ENCODE data around the gene ASF1B. TPM values are rescaled to one million over a fixed set of nuclear protein-coding genes. Genes with fewer than 3 reads are reported as not detected.

The ASF1B gene
- total RNA-seq, 1 experiment from 2014 or later, result 54.6 TPM

DNA sequence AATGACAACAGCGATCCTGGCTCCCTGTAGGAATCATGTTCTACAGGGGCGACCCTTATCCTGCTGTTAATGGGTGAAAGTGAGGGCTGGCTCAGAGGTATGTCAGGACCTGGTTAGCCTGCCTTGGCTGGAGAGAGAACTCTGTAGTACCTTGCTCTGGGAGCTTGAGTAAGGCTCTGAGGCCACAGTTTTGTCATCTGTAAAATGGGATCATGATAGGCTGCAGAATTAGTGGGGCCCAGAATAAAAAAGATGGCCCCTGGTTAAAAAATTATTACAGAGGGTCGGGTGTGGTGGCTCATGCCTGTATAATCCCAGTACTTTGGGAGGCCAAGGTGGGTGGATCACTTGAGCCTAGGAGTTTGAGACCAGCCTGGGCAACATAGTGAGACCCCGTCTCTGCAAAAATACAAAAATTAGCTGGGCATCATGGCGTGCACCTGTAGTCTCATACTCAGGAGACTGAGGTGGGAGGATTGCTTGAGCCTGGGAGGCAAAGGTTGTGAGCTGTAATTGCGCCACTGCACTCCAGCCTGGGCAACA is 35.3 kb downstream of the ASF1B start:
- H3K36me3 ChIP-seq (ENCODE audit: insufficient read depth, low read length, poor library complexity, severe bottlenecking), result peaks cover 8% of the 10 kb centered on the region
- no peaks in the 10 kb centered on the region for H3K4me1 ChIP-seq (ENCODE audit: insufficient read depth, low read length, poor library complexity, severe bottlenecking)
- H3K4me3 ChIP-seq (ENCODE audit: low read depth, low read length, poor library complexity, severe bottlenecking), result no peak overlapping the region
- no peaks in the 10 kb centered on the region for H3K27me3 ChIP-seq (replicated peaks; ENCODE audit: insufficient read depth, low read depth, low read length, poor library complexity)
- no peak overlapping the region for H3K27ac ChIP-seq (ENCODE audit: low read depth, low read length, poor library complexity, severe bottlenecking)
- TF ChIP-seq EZH2 (IDR thresholded peaks at IDR 0.05; ENCODE audit: borderline replicate concordance, low read depth, low read length, poor library complexity, severe bottlenecking), result no peak
- TF ChIP-seq, protein P1, sequence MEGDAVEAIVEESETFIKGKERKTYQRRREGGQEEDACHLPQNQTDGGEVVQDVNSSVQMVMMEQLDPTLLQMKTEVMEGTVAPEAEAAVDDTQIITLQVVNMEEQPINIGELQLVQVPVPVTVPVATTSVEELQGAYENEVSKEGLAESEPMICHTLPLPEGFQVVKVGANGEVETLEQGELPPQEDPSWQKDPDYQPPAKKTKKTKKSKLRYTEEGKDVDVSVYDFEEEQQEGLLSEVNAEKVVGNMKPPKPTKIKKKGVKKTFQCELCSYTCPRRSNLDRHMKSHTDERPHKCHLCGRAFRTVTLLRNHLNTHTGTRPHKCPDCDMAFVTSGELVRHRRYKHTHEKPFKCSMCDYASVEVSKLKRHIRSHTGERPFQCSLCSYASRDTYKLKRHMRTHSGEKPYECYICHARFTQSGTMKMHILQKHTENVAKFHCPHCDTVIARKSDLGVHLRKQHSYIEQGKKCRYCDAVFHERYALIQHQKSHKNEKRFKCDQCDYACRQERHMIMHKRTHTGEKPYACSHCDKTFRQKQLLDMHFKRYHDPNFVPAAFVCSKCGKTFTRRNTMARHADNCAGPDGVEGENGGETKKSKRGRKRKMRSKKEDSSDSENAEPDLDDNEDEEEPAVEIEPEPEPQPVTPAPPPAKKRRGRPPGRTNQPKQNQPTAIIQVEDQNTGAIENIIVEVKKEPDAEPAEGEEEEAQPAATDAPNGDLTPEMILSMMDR (conservative IDR thresholded peaks at IDR 0.05; ENCODE audit: low read depth, low read length), result no peak
- no TSS peak for BruUV-seq (replicated peaks)
- CTCF ChIA-PET, result no interaction called here
- POLR2A ChIA-PET (ENCODE audit: low non-redundant PET), result no interaction called here
- intact Hi-C loops (cut with micrococcal nuclease; ENCODE audit: unreplicated experiment), result no loop called here
- no peak for DNase-seq (ENCODE audit: low spot score)
- H3K9me3 ChIP-seq (ENCODE audit: low read depth, low read length, poor library complexity, severe bottlenecking), result no peaks in the 10 kb centered on the region

DNA sequence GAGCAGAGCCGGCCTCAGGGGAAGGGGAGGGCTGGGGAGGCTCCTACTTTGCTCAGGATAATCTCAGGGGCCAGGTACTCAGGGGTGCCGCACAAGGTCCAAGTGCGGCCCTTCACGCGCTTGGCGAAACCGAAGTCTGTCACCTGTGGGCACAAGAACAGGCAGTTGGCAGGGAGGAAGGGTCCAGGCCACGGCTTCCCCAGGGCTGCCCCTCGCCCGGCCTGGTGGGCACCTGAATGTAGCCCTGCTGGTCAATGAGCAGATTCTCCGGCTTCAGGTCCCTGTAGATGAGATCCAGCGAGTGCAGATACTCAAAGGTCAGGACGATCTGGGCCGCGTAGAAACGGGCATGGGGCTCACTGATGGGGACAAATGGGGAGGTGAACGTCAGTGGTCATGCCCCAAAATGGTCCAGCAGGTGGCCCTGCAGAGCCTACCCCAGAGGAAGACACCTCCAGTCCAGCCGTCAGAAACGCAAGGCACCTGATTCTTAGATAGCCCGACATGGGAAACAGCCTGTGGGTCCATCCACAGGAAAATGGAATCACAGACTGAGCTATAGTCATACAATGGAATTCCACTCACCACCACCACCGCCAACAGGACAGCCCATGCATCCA is 38.7 kb downstream of the ASF1B start:
- ChIA-PET CTCF (no interaction called here), POLR2A (ENCODE audit: low non-redundant PET) (no interaction called here)
- intact Hi-C loops (cut with micrococcal nuclease; ENCODE audit: unreplicated experiment), result no loop called here
- Histone ChIP-seq H3K4me3 (ENCODE audit: low read depth, low read length, poor library complexity, severe bottlenecking) (no peak overlapping the region), H3K27me3 (replicated peaks; ENCODE audit: insufficient read depth, low read depth, low read length, poor library complexity) (no peaks in the 10 kb centered on the region), H3K27ac (ENCODE audit: low read depth, low read length, poor library complexity, severe bottlenecking) (no peak overlapping the region), H3K9me3 (ENCODE audit: low read depth, low read length, poor library complexity, severe bottlenecking) (peaks cover 8% of the 10 kb centered on the region), H3K4me1 (ENCODE audit: insufficient read depth, low read length, poor library complexity, severe bottlenecking) (no peaks in the 10 kb centered on the region), H3K36me3 (ENCODE audit: insufficient read depth, low read length, poor library complexity, severe bottlenecking) (peaks cover 8% of the 10 kb centered on the region)
- no TSS peak for BruUV-seq (replicated peaks)
- DNase-seq (ENCODE audit: low spot score), result no peak
- TF ChIP-seq, protein P1 (conservative IDR thresholded peaks at IDR 0.05; ENCODE audit: low read depth, low read length), result peak; percentile 33
- TF ChIP-seq EZH2 (IDR thresholded peaks at IDR 0.05; ENCODE audit: borderline replicate concordance, low read depth, low read length, poor library complexity, severe bottlenecking), result no peak

DNA sequence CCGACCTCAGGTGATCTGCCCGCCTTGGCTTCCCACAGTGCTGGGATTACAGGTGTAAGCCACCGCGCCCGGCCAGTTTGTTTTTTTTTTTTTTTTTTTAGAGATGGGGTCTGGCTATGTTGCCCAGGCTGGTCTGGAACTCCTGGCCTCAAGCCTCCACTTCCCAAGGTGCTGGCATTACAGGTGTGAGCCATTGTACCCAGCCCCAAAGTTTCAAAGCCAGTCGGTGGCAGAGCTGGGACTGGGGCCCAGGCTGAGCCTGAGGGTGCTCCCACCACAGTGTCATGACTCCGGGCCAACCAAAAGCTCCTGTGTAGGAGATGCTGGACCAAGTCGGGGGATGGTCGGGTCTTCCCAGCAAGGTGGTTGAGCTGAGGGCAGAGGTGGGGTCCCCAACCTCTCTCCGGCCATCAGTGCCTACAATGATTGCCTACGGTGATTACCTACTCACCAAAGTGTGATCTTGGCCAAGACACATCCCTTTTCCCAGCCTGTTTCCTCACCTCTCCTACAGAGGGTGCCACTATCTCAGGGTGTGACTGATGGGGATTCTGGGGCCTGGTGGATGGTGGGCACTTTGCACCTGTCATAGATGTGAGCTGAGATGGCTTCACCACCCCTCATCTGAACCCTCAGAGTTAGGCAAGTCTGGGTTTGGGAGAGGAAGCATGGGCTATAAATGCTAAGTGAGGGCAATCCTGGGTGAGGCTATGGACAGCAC is 40.0 kb downstream of the ASF1B start:
- POLR2A ChIA-PET (ENCODE audit: low non-redundant PET), result no interaction called here
- intact Hi-C loops (cut with micrococcal nuclease; ENCODE audit: unreplicated experiment), result no loop called here
- no peaks in the 10 kb centered on the region for H3K4me1 ChIP-seq (ENCODE audit: insufficient read depth, low read length, poor library complexity, severe bottlenecking)
- peaks cover 8% of the 10 kb centered on the region for H3K36me3 ChIP-seq (ENCODE audit: insufficient read depth, low read length, poor library complexity, severe bottlenecking)
- DNase-seq (ENCODE audit: low spot score), result no peak
- no peak for TF ChIP-seq EZH2 (IDR thresholded peaks at IDR 0.05; ENCODE audit: borderline replicate concordance, low read depth, low read length, poor library complexity, severe bottlenecking)
- TF ChIP-seq, protein P1 (conservative IDR thresholded peaks at IDR 0.05; ENCODE audit: low read depth, low read length), result peak; percentile 23; the same call in 1 of the 2 replicates
- CTCF ChIA-PET, result interaction anchor here (0.6 kb wide), 1 partner anchor 19 kb away, joined by 3 read pairs; no protein-coding TSS in a partner anchor
- BruUV-seq (replicated peaks), result no TSS peak
- H3K4me3 ChIP-seq (ENCODE audit: low read depth, low read length, poor library complexity, severe bottlenecking), result no peak overlapping the region
- H3K27ac ChIP-seq (ENCODE audit: low read depth, low read length, poor library complexity, severe bottlenecking), result no peak overlapping the region
- H3K9me3 ChIP-seq (ENCODE audit: low read depth, low read length, poor library complexity, severe bottlenecking), result peaks cover 8% of the 10 kb centered on the region
- H3K27me3 ChIP-seq (replicated peaks; ENCODE audit: insufficient read depth, low read depth, low read length, poor library complexity), result no peaks in the 10 kb centered on the region
